B cell (primary cell): ENCODE measurements around the gene SERINC5.

ENCODE experiments used
- CTCF ChIP-seq: fragments of 200-600 bp; IDR thresholded peaks from one replicate; pipeline ENCODE4 v1.8.0; 2022; ENCODE audit warnings: antibody characterized with exemption, mild to moderate bottlenecking
- EZH2 ChIP-seq: IDR thresholded peaks from 2 replicates; pipeline ENCODE4 v1.6.1; 2012; ENCODE audit warnings: borderline replicate concordance, low read depth, mild to moderate bottlenecking, moderate library complexity, low read length; ENCODE audit not compliant: insufficient read depth, poor library complexity, severe bottlenecking

GRCh38 chr5:80082281-80082680 is 173.6 kb downstream of the SERINC5 start:
- TF ChIP-seq CTCF: no peak
- TF ChIP-seq EZH2: no peak
